HepG2 (cell line): ENCODE data around the gene EIF4G1. TPM values are rescaled to one million over a fixed set of nuclear protein-coding genes. Genes with fewer than 3 reads are reported as not detected.

Experiments
- ARNT ChIP-seq: fragments of 450-650 bp; IDR thresholded peaks from 2 replicates; pipeline ENCODE4 v1.6.1; 2017
- CBX1 ChIP-seq: IDR thresholded peaks from one replicate; pipeline ENCODE4 v1.6.1; 2016; ENCODE audit warnings: antibody characterized with exemption, low read depth
- DNMT1 ChIP-seq: sonication (generic); formaldehyde crosslinking; IDR thresholded peaks from 2 replicates; pipeline ENCODE4 v1.5.1; 2020; ENCODE audit warnings: mild to moderate bottlenecking, missing genetic modification reagents
- ESRRA ChIP-seq: sonication (generic); formaldehyde crosslinking; IDR thresholded peaks from 2 replicates; pipeline ENCODE4 v1.5.1; 2020; ENCODE audit warnings: mild to moderate bottlenecking, low read depth, missing genetic modification reagents
- EZH2 ChIP-seq: conservative IDR thresholded peaks from 2 replicates; pipeline ENCODE4 v1.6.1; 2012; ENCODE audit warnings: mild to moderate bottlenecking, low read depth, low read length, moderate library complexity
- FOXA1 ChIP-seq, 2 experiments: fragments of 450-650 bp in 1 of 2; sonication (generic) in 1 of 2; formaldehyde crosslinking in 1 of 2; IDR thresholded peaks; 2 replicates each; pipeline versions ENCODE4 v1.4.0 to v1.6.1; 2016 to 2020; ENCODE audit warnings: missing genetic modification reagents in 1 of 2
- NAIF1 ChIP-seq: sonication (generic); formaldehyde crosslinking; IDR thresholded peaks from 2 replicates; pipeline ENCODE4 v1.5.0; 2020; ENCODE audit warnings: mild to moderate bottlenecking, missing genetic modification reagents, borderline replicate concordance
- RARG ChIP-seq: sonication (generic); formaldehyde crosslinking; IDR thresholded peaks from 2 replicates; pipeline ENCODE4 v1.4.0; 2020; ENCODE audit warnings: low read depth, mild to moderate bottlenecking, missing genetic modification reagents
- STAG1 ChIP-seq: sonication (generic); formaldehyde crosslinking; IDR thresholded peaks from 2 replicates; pipeline ENCODE4 v1.4.0; 2020; ENCODE audit warnings: missing genetic modification reagents
- SYNCRIP ChIP-seq: fragments of 200-400 bp; formaldehyde crosslinking; IDR thresholded peaks from 2 replicates; pipeline ENCODE4 v1.6.1; 2018; ENCODE audit warnings: mild to moderate bottlenecking, low read depth, low read length; ENCODE audit not compliant: insufficient read depth
- ZBTB7B ChIP-seq: sonication (generic); formaldehyde crosslinking; IDR thresholded peaks from 2 replicates; pipeline ENCODE4 v1.4.0; 2020; ENCODE audit warnings: missing genetic modification reagents
- ZFP37 ChIP-seq: sonication (generic); formaldehyde crosslinking; IDR thresholded peaks from 2 replicates; pipeline ENCODE4 v1.4.0; 2020; ENCODE audit warnings: missing genetic modification reagents, borderline replicate concordance
- ZNF451 ChIP-seq: sonication (generic); formaldehyde crosslinking; IDR thresholded peaks from 2 replicates; pipeline ENCODE4 v1.5.0; 2020; ENCODE audit warnings: mild to moderate bottlenecking, missing genetic modification reagents
- ZNF660 ChIP-seq: sonication (generic); formaldehyde crosslinking; IDR thresholded peaks from 2 replicates; pipeline ENCODE4 v1.5.1; 2020; ENCODE audit warnings: mild to moderate bottlenecking, low read depth, missing genetic modification reagents, borderline replicate concordance
- polyA plus RNA-seq, 8 experiments: library from polyadenylated mRNA; depleted of rRNA in 3 of 8; stranded (reverse) in 7 of 8; unstranded in 1 of 8; fragments of >200 nt; fragmentation: Illumina TruSeq in 4 of 8; extraction: Trizol in 4 of 8; gene quantifications; 2 replicates each; pipeline versions ENCODE4 v1.2.1 to v1.2.3, GENCODE V29; 2011 to 2016; ENCODE audit warnings: low read depth in 4 of 8, missing spikeins in 1 of 8, mixed read lengths in 1 of 8; ENCODE audit not compliant: insufficient read depth in 1 of 8
- total RNA-seq, 5 experiments: library from RNA; depleted of rRNA; stranded (reverse); fragments of >200 nt; fragmentation: Illumina TruSeq; extraction: Trizol; gene quantifications; 2 replicates each; pipeline ENCODE4 v1.2.3, GENCODE V29; 2016; ENCODE audit warnings: low read depth in 1 of 5
- TF ChIP-seq, protein P1 (sequence below): sonication (generic); formaldehyde crosslinking; IDR thresholded peaks from 2 replicates; pipeline ENCODE4; 2020; ENCODE audit warnings: missing genetic modification reagents, mild to moderate bottlenecking, borderline replicate concordance
- TF ChIP-seq, protein P2 (sequence below): sonication (generic); formaldehyde crosslinking; IDR thresholded peaks from 2 replicates; pipeline ENCODE4 v1.4.0; 2020; ENCODE audit warnings: missing genetic modification reagents, mild to moderate bottlenecking, borderline replicate concordance
- TF ChIP-seq, protein P3 (sequence below): sonication (generic); formaldehyde crosslinking; IDR thresholded peaks from 2 replicates; pipeline ENCODE4 v1.4.0; 2020; ENCODE audit warnings: missing genetic modification reagents, borderline replicate concordance
- TF ChIP-seq, protein P4 (sequence below): sonication (generic); formaldehyde crosslinking; IDR thresholded peaks from 2 replicates; pipeline ENCODE4 v1.8.1; 2023; ENCODE audit warnings: missing genetic modification reagents, mild to moderate bottlenecking, borderline replicate concordance

The EIF4G1 gene
- total and polyA plus RNA-seq, 2 of the 13 experiments (the other 11 are each of a cell fraction or from before 2014, with no cell fraction given): 208 to 213 TPM

DNA sequence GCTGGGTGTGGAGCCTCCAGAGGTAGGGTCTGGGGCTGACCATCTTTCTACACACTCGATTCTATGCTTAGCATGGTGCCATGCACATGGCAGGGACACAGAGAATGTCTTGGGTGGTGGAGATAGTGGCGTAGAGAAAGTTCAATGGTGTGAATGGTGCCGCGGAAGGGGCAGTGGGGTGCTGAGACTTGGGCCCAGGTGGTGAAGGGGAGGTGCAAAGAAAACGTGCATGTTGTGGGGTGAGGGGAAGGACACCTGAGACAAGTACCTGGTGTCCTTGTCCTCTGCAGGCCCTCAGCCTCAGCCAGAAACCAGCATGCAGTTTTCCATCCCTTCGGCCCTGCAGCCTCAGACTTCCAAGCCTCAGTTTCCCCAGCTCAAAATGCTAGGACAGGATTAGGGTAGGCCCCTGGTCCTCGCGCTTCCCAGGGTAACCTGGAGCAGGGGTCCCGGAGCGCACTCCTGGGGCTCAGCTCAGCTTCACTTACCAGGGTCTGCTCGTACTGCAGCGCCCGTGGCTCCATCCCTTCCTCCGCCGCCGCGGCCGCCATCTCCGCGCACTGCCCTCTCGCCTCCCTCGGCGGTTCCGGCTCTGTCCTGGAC lies 46.6 kb downstream of the EIF4G1 start (continued):
- TF ChIP-seq, protein P1, sequence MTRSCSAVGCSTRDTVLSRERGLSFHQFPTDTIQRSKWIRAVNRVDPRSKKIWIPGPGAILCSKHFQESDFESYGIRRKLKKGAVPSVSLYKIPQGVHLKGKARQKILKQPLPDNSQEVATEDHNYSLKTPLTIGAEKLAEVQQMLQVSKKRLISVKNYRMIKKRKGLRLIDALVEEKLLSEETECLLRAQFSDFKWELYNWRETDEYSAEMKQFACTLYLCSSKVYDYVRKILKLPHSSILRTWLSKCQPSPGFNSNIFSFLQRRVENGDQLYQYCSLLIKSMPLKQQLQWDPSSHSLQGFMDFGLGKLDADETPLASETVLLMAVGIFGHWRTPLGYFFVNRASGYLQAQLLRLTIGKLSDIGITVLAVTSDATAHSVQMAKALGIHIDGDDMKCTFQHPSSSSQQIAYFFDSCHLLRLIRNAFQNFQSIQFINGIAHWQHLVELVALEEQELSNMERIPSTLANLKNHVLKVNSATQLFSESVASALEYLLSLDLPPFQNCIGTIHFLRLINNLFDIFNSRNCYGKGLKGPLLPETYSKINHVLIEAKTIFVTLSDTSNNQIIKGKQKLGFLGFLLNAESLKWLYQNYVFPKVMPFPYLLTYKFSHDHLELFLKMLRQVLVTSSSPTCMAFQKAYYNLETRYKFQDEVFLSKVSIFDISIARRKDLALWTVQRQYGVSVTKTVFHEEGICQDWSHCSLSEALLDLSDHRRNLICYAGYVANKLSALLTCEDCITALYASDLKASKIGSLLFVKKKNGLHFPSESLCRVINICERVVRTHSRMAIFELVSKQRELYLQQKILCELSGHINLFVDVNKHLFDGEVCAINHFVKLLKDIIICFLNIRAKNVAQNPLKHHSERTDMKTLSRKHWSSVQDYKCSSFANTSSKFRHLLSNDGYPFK (CRISPR knock-in tag): no peak
- no peak for TF ChIP-seq STAG1 (CRISPR knock-in tag)
- no peak for TF ChIP-seq CBX1
- no peak for TF ChIP-seq ZNF451 (CRISPR knock-in tag)
- no peak for TF ChIP-seq EZH2
- no peak for TF ChIP-seq ZNF660 (CRISPR knock-in tag)
- TF ChIP-seq, protein P2, sequence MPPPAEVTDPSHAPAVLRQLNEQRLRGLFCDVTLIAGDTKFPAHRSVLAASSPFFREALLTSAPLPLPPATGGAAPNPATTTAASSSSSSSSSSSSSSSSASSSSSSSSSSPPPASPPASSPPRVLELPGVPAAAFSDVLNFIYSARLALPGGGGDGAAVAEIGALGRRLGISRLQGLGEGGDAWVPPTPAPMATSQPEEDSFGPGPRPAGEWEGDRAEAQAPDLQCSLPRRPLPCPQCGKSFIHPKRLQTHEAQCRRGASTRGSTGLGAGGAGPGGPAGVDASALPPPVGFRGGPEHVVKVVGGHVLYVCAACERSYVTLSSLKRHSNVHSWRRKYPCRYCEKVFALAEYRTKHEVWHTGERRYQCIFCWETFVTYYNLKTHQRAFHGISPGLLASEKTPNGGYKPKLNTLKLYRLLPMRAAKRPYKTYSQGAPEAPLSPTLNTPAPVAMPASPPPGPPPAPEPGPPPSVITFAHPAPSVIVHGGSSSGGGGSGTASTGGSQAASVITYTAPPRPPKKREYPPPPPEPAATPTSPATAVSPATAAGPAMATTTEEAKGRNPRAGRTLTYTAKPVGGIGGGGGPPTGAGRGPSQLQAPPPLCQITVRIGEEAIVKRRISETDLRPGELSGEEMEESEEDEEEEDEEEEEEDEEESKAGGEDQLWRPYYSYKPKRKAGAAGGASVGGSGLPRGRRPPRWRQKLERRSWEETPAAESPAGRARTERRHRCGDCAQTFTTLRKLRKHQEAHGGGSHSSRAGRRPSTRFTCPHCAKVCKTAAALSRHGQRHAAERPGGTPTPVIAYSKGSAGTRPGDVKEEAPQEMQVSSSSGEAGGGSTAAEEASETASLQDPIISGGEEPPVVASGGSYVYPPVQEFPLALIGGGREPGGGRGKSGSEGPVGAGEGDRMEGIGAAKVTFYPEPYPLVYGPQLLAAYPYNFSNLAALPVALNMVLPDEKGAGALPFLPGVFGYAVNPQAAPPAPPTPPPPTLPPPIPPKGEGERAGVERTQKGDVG (CRISPR knock-in tag): 0 out of 2 replicates have a peak, but pooled peaks have one; percentile 80
- TF ChIP-seq, protein P3, sequence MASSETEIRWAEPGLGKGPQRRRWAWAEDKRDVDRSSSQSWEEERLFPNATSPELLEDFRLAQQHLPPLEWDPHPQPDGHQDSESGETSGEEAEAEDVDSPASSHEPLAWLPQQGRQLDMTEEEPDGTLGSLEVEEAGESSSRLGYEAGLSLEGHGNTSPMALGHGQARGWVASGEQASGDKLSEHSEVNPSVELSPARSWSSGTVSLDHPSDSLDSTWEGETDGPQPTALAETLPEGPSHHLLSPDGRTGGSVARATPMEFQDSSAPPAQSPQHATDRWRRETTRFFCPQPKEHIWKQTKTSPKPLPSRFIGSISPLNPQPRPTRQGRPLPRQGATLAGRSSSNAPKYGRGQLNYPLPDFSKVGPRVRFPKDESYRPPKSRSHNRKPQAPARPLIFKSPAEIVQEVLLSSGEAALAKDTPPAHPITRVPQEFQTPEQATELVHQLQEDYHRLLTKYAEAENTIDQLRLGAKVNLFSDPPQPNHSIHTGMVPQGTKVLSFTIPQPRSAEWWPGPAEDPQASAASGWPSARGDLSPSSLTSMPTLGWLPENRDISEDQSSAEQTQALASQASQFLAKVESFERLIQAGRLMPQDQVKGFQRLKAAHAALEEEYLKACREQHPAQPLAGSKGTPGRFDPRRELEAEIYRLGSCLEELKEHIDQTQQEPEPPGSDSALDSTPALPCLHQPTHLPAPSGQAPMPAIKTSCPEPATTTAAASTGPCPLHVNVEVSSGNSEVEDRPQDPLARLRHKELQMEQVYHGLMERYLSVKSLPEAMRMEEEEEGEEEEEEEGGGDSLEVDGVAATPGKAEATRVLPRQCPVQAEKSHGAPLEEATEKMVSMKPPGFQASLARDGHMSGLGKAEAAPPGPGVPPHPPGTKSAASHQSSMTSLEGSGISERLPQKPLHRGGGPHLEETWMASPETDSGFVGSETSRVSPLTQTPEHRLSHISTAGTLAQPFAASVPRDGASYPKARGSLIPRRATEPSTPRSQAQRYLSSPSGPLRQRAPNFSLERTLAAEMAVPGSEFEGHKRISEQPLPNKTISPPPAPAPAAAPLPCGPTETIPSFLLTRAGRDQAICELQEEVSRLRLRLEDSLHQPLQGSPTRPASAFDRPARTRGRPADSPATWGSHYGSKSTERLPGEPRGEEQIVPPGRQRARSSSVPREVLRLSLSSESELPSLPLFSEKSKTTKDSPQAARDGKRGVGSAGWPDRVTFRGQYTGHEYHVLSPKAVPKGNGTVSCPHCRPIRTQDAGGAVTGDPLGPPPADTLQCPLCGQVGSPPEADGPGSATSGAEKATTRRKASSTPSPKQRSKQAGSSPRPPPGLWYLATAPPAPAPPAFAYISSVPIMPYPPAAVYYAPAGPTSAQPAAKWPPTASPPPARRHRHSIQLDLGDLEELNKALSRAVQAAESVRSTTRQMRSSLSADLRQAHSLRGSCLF (CRISPR knock-in tag): no peak
- TF ChIP-seq FOXA1 (IDR thresholded peaks at IDR 0.05): no peak
- TF ChIP-seq FOXA1 (CRISPR knock-in tag; IDR thresholded peaks at IDR 0.05): no peak
- peak; percentile 12; the same call in 1 of the 2 replicates for TF ChIP-seq ZBTB7B
- TF ChIP-seq, protein P4, sequence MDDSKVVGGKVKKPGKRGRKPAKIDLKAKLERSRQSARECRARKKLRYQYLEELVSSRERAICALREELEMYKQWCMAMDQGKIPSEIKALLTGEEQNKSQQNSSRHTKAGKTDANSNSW (CRISPR knock-in tag): 0 out of 2 replicates have a peak, but pooled peaks have one; percentile 67
- 0 out of 2 replicates have a peak, but pooled peaks have one; percentile 5 for TF ChIP-seq ESRRA (CRISPR knock-in tag)
- TF ChIP-seq SYNCRIP: no peak
- TF ChIP-seq ARNT: no peak
- TF ChIP-seq NAIF1 (CRISPR knock-in tag): no peak
- 0 out of 2 replicates have a peak, but pooled peaks have one; percentile 28 for TF ChIP-seq DNMT1 (CRISPR knock-in tag)
- no peak for TF ChIP-seq ZFP37 (CRISPR knock-in tag)
- no peak for TF ChIP-seq RARG
